GM12873 (cell line): ENCODE results near the gene ZNF555.
A peak's percentile ranks its signal among the peaks of the same experiment; 100 is the strongest.

Source experiments
- TF ChIP-seq, protein P1 (sequence below): IDR thresholded peaks from 2 replicates; pipeline ENCODE4 v1.5.1; 2012; ENCODE audit warnings: low read depth, mild to moderate bottlenecking, moderate library complexity, low read length, control low read depth; ENCODE audit not compliant: insufficient read depth; ENCODE audit errors: missing control alignments

ZNF555 gene

DNA sequence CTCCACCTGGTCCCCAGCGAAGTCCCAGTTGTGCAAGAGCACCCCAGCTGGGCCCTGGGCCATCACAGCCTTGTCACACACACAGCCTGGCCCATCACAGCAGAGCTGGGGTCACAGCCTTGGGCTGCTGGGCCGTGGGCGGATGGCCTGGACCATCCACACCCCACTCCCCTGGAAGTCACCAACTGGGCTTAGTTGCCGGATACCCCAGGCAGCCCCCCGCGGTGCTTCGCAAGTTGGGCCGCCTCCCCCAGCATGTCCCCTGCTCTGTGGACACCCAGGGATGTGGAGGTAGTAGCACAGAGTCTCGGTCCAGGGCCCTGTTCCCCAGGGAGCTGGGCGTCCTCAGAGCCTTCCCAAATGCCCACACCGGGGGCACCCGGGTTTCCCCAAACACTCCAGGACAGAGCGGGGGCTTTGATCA lies 26.1 kb upstream of the ZNF555 start:
- TF ChIP-seq, protein P1, sequence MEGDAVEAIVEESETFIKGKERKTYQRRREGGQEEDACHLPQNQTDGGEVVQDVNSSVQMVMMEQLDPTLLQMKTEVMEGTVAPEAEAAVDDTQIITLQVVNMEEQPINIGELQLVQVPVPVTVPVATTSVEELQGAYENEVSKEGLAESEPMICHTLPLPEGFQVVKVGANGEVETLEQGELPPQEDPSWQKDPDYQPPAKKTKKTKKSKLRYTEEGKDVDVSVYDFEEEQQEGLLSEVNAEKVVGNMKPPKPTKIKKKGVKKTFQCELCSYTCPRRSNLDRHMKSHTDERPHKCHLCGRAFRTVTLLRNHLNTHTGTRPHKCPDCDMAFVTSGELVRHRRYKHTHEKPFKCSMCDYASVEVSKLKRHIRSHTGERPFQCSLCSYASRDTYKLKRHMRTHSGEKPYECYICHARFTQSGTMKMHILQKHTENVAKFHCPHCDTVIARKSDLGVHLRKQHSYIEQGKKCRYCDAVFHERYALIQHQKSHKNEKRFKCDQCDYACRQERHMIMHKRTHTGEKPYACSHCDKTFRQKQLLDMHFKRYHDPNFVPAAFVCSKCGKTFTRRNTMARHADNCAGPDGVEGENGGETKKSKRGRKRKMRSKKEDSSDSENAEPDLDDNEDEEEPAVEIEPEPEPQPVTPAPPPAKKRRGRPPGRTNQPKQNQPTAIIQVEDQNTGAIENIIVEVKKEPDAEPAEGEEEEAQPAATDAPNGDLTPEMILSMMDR = no peak

DNA sequence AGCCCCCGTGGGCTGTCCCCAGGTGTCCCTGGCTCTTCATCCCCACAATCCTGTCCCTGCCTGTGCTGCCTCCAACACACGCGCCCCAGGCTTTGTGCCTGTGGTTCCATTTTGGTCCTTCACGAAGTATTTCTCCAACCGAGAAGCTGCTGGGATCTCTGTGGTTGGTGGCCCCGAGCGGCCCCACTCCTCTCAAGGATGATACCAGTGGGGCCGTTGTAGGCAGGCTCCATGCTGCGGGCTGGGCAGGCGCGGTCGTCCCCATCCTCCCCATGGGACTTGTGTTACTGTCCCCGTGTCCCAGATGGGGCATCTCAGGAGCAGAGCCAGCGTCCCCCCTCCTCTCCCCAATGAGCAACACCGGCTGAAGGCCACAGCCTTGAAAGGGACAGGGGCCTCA lies 25.4 kb upstream of the ZNF555 start:
- TF ChIP-seq, protein P1 = no peak

GRCh38 chr19:2816641-2817040 lies 24.6 kb upstream of the ZNF555 start:
- TF ChIP-seq, protein P1 = no peak

GRCh38 chr19:2819540-2820111 lies 21.6 kb upstream of the ZNF555 start, which contains the start of gene ZNF554:
Gene ZNF554, plus strand, starts transcription at chr19:2819868. Its CDS starts 204 bp downstream, at chr19:2820072.
- TF ChIP-seq, protein P1 = peak; percentile 97

- TF ChIP-seq, protein P1 = no peak
Observed at GRCh38 chr19:2820112-2820702, 21.1 kb upstream of the ZNF555 start.

- TF ChIP-seq, protein P1 = no peak
Observed at GRCh38 chr19:2822846-2823245, 18.4 kb upstream of the ZNF555 start.

- TF ChIP-seq, protein P1 = no peak
Observed at GRCh38 chr19:2823646-2824045, 17.6 kb upstream of the ZNF555 start.
